PC-9 (cell line): ENCODE data around the gene MTA1. TPM values are rescaled to one million over a fixed set of nuclear protein-coding genes. Genes with fewer than 3 reads are reported as not detected.

ENCODE experiments used
- BruUV-seq: library from RNA; stranded (reverse); fragments of 400-500 nt; replicated peaks from 2 replicates; lab custom pipeline; 2021; lab: Mats Ljungman, UMichigan
- CTCF ChIA-PET: fragments of 300-600 bp; sonication (Branson Sonifier 250); formaldehyde crosslinking; loops from one replicate; lab custom pipeline; 2022; ENCODE audit warnings: antibody characterized with exemption; lab: Charles Lee
- POLR2A ChIA-PET: fragments of 300-600 bp; sonication (Branson Sonifier 250); formaldehyde crosslinking; loops from one replicate; lab custom pipeline; 2022; ENCODE audit warnings: antibody characterized with exemption; ENCODE audit not compliant: unreplicated experiment; lab: Charles Lee
- DNase-seq, 2 experiments: peaks; one replicate each; pipeline versions ENCODE4 v3.0.0 to v3.0.0-alpha.2; 2015 to 2022; ENCODE audit warnings: mixed read lengths in 1 of 2
- H2AFZ ChIP-seq: fragments of 200-600 bp; sonication (generic); 2 replicates; pipeline ENCODE4 v1.8.1; 2017; ENCODE audit warnings: antibody characterized with exemption
- H3F3A ChIP-seq: fragments of 200-600 bp; sonication (generic); 2 replicates; pipeline ENCODE4 v1.8.1; 2017; ENCODE audit warnings: antibody characterized with exemption, mild to moderate bottlenecking, low read depth; ENCODE audit not compliant: insufficient read depth
- H3K27ac ChIP-seq: fragments of 200-600 bp; sonication (generic); 2 replicates; pipeline ENCODE4 v1.6.1; 2016; ENCODE audit warnings: mixed run types
- H3K27me3 ChIP-seq: fragments of 200-600 bp; sonication (generic); 2 replicates; pipeline ENCODE4 v1.6.1; 2016; ENCODE audit warnings: low read depth, mixed run types; ENCODE audit not compliant: insufficient read depth
- H3K36me3 ChIP-seq: fragments of 200-600 bp; sonication (generic); 2 replicates; pipeline ENCODE4 v1.6.1; 2016; ENCODE audit warnings: low read depth, mixed run types
- H3K4me1 ChIP-seq: fragments of 200-600 bp; sonication (generic); replicated peaks from 2 replicates; pipeline ENCODE4 v1.6.1; 2016; ENCODE audit warnings: mixed run types; ENCODE audit not compliant: insufficient read depth
- H3K4me2 ChIP-seq: fragments of 200-600 bp; sonication (generic); 2 replicates; pipeline ENCODE4 v1.6.1; 2017; ENCODE audit warnings: mixed run types
- H3K4me3 ChIP-seq: fragments of 200-600 bp; sonication (generic); 2 replicates; pipeline ENCODE4 v1.6.1; 2016; ENCODE audit warnings: mixed run types
- H3K79me2 ChIP-seq: fragments of 200-600 bp; sonication (generic); 2 replicates; pipeline ENCODE4 v1.6.1; 2017; ENCODE audit warnings: low read depth, mixed run types
- H3K9me2 ChIP-seq: fragments of 200-600 bp; sonication (generic); 2 replicates; pipeline ENCODE4 v1.8.1; 2017; ENCODE audit warnings: mild to moderate bottlenecking; ENCODE audit not compliant: insufficient read depth
- H3K9me3 ChIP-seq: fragments of 200-600 bp; sonication (generic); 2 replicates; pipeline ENCODE4 v1.8.1; 2016; ENCODE audit warnings: low read depth; ENCODE audit not compliant: insufficient read depth
- H4K20me1 ChIP-seq: fragments of 200-600 bp; sonication (generic); 2 replicates; pipeline ENCODE4 v1.8.1; 2017; ENCODE audit not compliant: insufficient read depth
- CTCF ChIP-seq: fragments of 200-600 bp; sonication (generic); conservative IDR thresholded peaks from 2 replicates; pipeline ENCODE4 v1.6.1; 2017; ENCODE audit warnings: mixed run types, antibody characterized with exemption, mild to moderate bottlenecking, moderate library complexity
- EZH2 ChIP-seq: fragments of 200-600 bp; sonication (generic); IDR thresholded peaks from 2 replicates; pipeline ENCODE4 v1.8.0; 2017; ENCODE audit warnings: antibody characterized with exemption, low read depth
- intact Hi-C: fragments of 100-400 bp; cut with micrococcal nuclease; formaldehyde crosslinking; loops from one replicate; pipeline ENCODE4 v1.10.0; 2022; ENCODE audit not compliant: unreplicated experiment
- total RNA-seq: library from RNA; stranded (reverse); gene quantifications from 2 replicates; pipeline ENCODE4 v1.2.3, GENCODE V29; 2021

MTA1 gene
- total RNA-seq, 1 experiment from 2014 or later, result 124 TPM

GRCh38 chr14:105505101-105505500 is 85.5 kb downstream of the MTA1 start:
- ChIA-PET POLR2A (no interaction called here), CTCF (interaction anchor here (0.7 kb wide), 1 partner anchor 298 kb away, joined by 5 read pairs; no protein-coding TSS in a partner anchor)
- TF ChIP-seq CTCF (no peak), EZH2 (no peak)
- Histone ChIP-seq H3K36me3 (no peaks in the 10 kb centered on the region), H3K9me2 (no peaks in the 10 kb centered on the region), H3F3A (0 out of 2 replicates have a peak, but pooled peaks cover 3% of the 10 kb centered on the region), H4K20me1 (no peaks in the 10 kb centered on the region), H3K27me3 (peaks cover 37% of the 10 kb centered on the region), H3K4me3 (no peak overlapping the region), H3K4me2 (no peak overlapping the region), H2AFZ (no peak overlapping the region), H3K9me3 (no peaks in the 10 kb centered on the region), H3K79me2 (no peaks in the 10 kb centered on the region), H3K27ac (no peak overlapping the region), H3K4me1 (no peaks in the 10 kb centered on the region)
- intact Hi-C loops, result no loop called here
- no peak for DNase-seq
- BruUV-seq, result no TSS peak

GRCh38 chr14:105507247-105507646 is 87.6 kb downstream of the MTA1 start:
- Histone ChIP-seq H3K9me2 (no peaks in the 10 kb centered on the region), H3K27ac (no peak overlapping the region), H3K4me1 (peaks cover 13% of the 10 kb centered on the region), H2AFZ (no peak overlapping the region), H3K9me3 (no peaks in the 10 kb centered on the region), H3K4me3 (no peak overlapping the region), H3K79me2 (no peaks in the 10 kb centered on the region), H3K4me2 (no peak overlapping the region), H3K27me3 (peaks cover 42% of the 10 kb centered on the region), H4K20me1 (no peaks in the 10 kb centered on the region), H3K36me3 (no peaks in the 10 kb centered on the region), H3F3A (peaks cover 11% of the 10 kb centered on the region; the same call in 1 of the 2 replicates)
- ChIA-PET CTCF (no interaction called here), POLR2A (no interaction called here)
- no TSS peak for BruUV-seq
- no peak for DNase-seq
- intact Hi-C loops, result no loop called here
- no peak for TF ChIP-seq EZH2
- no peak for TF ChIP-seq CTCF

DNA sequence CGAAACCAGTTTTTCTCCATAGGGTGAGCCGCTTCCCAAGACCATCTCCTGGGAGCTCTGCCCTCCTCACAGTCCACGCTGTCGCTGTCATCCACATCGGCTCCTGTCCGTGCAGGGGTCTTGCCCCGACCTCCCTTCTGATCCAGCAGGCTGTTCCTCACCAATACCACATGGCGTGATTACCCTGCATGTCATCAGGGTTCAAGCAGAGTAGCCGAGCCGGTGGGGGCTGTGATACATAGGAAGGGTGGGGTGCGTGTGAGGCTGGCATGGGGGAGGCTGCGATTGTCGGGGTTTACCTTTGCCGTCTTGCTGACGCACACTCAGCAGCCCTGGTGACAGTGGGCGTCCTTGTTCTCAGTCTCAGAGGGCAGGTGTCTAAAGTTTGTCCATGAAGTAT is 88.4 kb downstream of the MTA1 start:
- Histone ChIP-seq H3K4me3 (no peak overlapping the region), H3K4me1 (peaks cover 13% of the 10 kb centered on the region), H3K27ac (no peak overlapping the region), H3F3A (peaks cover 12% of the 10 kb centered on the region; the same call in 1 of the 2 replicates), H3K9me3 (no peaks in the 10 kb centered on the region), H3K36me3 (no peaks in the 10 kb centered on the region), H3K9me2 (no peaks in the 10 kb centered on the region), H4K20me1 (no peaks in the 10 kb centered on the region), H2AFZ (no peak overlapping the region), H3K4me2 (no peak overlapping the region), H3K79me2 (no peaks in the 10 kb centered on the region), H3K27me3 (peaks cover 50% of the 10 kb centered on the region)
- intact Hi-C loops, result no loop called here
- ChIA-PET POLR2A (no interaction called here), CTCF (interaction anchor here (0.6 kb wide), 1 partner anchor 1363 kb away, joined by 7 read pairs; no protein-coding TSS in a partner anchor)
- BruUV-seq, result no TSS peak
- TF ChIP-seq EZH2 (no peak), CTCF (no peak)
- DNase-seq, result no peak
